Measurements from ENCODE around the gene CIB4.

- no peak for TF ChIP-seq PREB (CRISPR knock-in tag; IDR thresholded peaks at IDR 0.05; ENCODE audit: borderline replicate concordance)
- TF ChIP-seq, protein P1, sequence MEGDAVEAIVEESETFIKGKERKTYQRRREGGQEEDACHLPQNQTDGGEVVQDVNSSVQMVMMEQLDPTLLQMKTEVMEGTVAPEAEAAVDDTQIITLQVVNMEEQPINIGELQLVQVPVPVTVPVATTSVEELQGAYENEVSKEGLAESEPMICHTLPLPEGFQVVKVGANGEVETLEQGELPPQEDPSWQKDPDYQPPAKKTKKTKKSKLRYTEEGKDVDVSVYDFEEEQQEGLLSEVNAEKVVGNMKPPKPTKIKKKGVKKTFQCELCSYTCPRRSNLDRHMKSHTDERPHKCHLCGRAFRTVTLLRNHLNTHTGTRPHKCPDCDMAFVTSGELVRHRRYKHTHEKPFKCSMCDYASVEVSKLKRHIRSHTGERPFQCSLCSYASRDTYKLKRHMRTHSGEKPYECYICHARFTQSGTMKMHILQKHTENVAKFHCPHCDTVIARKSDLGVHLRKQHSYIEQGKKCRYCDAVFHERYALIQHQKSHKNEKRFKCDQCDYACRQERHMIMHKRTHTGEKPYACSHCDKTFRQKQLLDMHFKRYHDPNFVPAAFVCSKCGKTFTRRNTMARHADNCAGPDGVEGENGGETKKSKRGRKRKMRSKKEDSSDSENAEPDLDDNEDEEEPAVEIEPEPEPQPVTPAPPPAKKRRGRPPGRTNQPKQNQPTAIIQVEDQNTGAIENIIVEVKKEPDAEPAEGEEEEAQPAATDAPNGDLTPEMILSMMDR (IDR thresholded peaks at IDR 0.05) = no peak
- no peak for TF ChIP-seq NFYB (CRISPR knock-in tag; conservative IDR thresholded peaks at IDR 0.05; ENCODE audit: low read depth)
- TF ChIP-seq CREM (CRISPR knock-in tag; IDR thresholded peaks at IDR 0.05) = no peak
- TF ChIP-seq USF2 (CRISPR knock-in tag; IDR thresholded peaks at IDR 0.05) = no peak
- no peak for TF ChIP-seq JUN (CRISPR knock-in tag; IDR thresholded peaks at IDR 0.05)
- no peak for TF ChIP-seq ZNF423 (CRISPR knock-in tag; IDR thresholded peaks at IDR 0.05)
Measured at GRCh38 chr2:26682155-26682554, 41.0 kb upstream of the CIB4 start.

Data from WTC11 (cell line).